ENCODE results near the gene TPM4.
"Not testable (repeated sequence)": the region's sequence is repeated elsewhere in the genome, so short reads cannot be mapped to it uniquely, and the experiment has no call there.

TPM4 gene

GRCh38 chr19:16118489-16119033, 42.3 kb downstream of the TPM4 start:
- Histone ChIP-seq H3K27ac (ENCODE audit: low read depth, low read length) (peak overlapping the region; percentile 94), H4K20me1 (ENCODE audit: control insufficient read depth, insufficient read depth, low read depth, low read length) (no peaks in the 10 kb centered on the region; the same call in 1 of the 2 replicates), H3F3A (ENCODE audit: control insufficient read depth, insufficient read depth) (peaks cover 17% of the 10 kb centered on the region), H3K27me3 (ENCODE audit: control insufficient read depth, low read length) (no peaks in the 10 kb centered on the region), H3K36me3 (ENCODE audit: control insufficient read depth, low read length) (peaks cover 80% of the 10 kb centered on the region), H3K9me3 (ENCODE audit: control insufficient read depth, insufficient read depth, low read length) (no peaks in the 10 kb centered on the region), H3K79me2 (ENCODE audit: control insufficient read depth, low read length) (peaks cover 77% of the 10 kb centered on the region), H3K4me1 (ENCODE audit: control insufficient read depth, low read length) (peaks cover 63% of the 10 kb centered on the region), H3K4me2 (ENCODE audit: low read length) (peak overlapping the region; percentile 89), H3K4me3 (ENCODE audit: low read length) (peak overlapping the region; percentile 68), H3K9me2 (replicated peaks; ENCODE audit: control insufficient read depth, low read length) (no peaks in the 10 kb centered on the region)
- no peak for TF ChIP-seq CTCF (IDR thresholded peaks at IDR 0.05; ENCODE audit: low read depth, low read length, poor library complexity, severe bottlenecking)
- no peak for TF ChIP-seq EZH2phosphoT487 (IDR thresholded peaks at IDR 0.05; ENCODE audit: borderline replicate concordance, low read length)

- not testable (repeated sequence) for H3K9me2 ChIP-seq (replicated peaks; ENCODE audit: control insufficient read depth, low read length); H3K9me3 ChIP-seq (ENCODE audit: control insufficient read depth, insufficient read depth, low read length); H3K27me3 ChIP-seq (ENCODE audit: control insufficient read depth, low read length); H4K20me1 ChIP-seq (ENCODE audit: control insufficient read depth, insufficient read depth, low read depth, low read length)
- H3K79me2 ChIP-seq (ENCODE audit: control insufficient read depth, low read length) = peaks cover 73% of the 10 kb centered on the region
- peaks cover 13% of the 10 kb centered on the region for H3F3A ChIP-seq (ENCODE audit: control insufficient read depth, insufficient read depth)
- peak overlapping the region; percentile 89 for H3K4me2 ChIP-seq (ENCODE audit: low read length)
- H3K27ac ChIP-seq (ENCODE audit: low read depth, low read length) = peak overlapping the region; percentile 94
- peaks cover 58% of the 10 kb centered on the region for H3K4me1 ChIP-seq (ENCODE audit: control insufficient read depth, low read length)
- peak overlapping the region; percentile 68 for H3K4me3 ChIP-seq (ENCODE audit: low read length)
- H3K36me3 ChIP-seq (ENCODE audit: control insufficient read depth, low read length) = peaks cover 84% of the 10 kb centered on the region
Observed at GRCh38 chr19:16119075-16119857, 43.0 kb downstream of the TPM4 start.

GRCh38 chr19:16121141-16121540, 44.8 kb downstream of the TPM4 start:
- Histone ChIP-seq H4K20me1 (ENCODE audit: control insufficient read depth, insufficient read depth, low read depth, low read length) (no peaks in the 10 kb centered on the region), H3K27me3 (ENCODE audit: control insufficient read depth, low read length) (no peaks in the 10 kb centered on the region), H3K4me1 (ENCODE audit: control insufficient read depth, low read length) (peaks cover 41% of the 10 kb centered on the region), H3K9me2 (replicated peaks; ENCODE audit: control insufficient read depth, low read length) (no peaks in the 10 kb centered on the region), H3K36me3 (ENCODE audit: control insufficient read depth, low read length) (peaks cover 87% of the 10 kb centered on the region), H3F3A (ENCODE audit: control insufficient read depth, insufficient read depth) (peaks cover 13% of the 10 kb centered on the region), H3K4me2 (ENCODE audit: low read length) (no peak overlapping the region), H3K79me2 (ENCODE audit: control insufficient read depth, low read length) (peaks cover 55% of the 10 kb centered on the region), H3K27ac (ENCODE audit: low read depth, low read length) (no peak overlapping the region), H3K4me3 (ENCODE audit: low read length) (no peak overlapping the region), H3K9me3 (ENCODE audit: control insufficient read depth, insufficient read depth, low read length) (no peaks in the 10 kb centered on the region)
- TF ChIP-seq CTCF (IDR thresholded peaks at IDR 0.05; ENCODE audit: low read depth, low read length, poor library complexity, severe bottlenecking) (no peak), EZH2phosphoT487 (IDR thresholded peaks at IDR 0.05; ENCODE audit: borderline replicate concordance, low read length) (no peak)

- H3K27ac ChIP-seq (ENCODE audit: low read depth, low read length) = no peak overlapping the region
- H3K4me3 ChIP-seq (ENCODE audit: low read length) = no peak overlapping the region
- no peaks in the 10 kb centered on the region for H3K9me3 ChIP-seq (ENCODE audit: control insufficient read depth, insufficient read depth, low read length)
- H3K4me1 ChIP-seq (ENCODE audit: control insufficient read depth, low read length) = peaks cover 33% of the 10 kb centered on the region
- H4K20me1 ChIP-seq (ENCODE audit: control insufficient read depth, insufficient read depth, low read depth, low read length) = no peaks in the 10 kb centered on the region
- TF ChIP-seq CTCF (IDR thresholded peaks at IDR 0.05; ENCODE audit: low read depth, low read length, poor library complexity, severe bottlenecking) (no peak), EZH2phosphoT487 (IDR thresholded peaks at IDR 0.05; ENCODE audit: borderline replicate concordance, low read length) (no peak)
- H3K36me3 ChIP-seq (ENCODE audit: control insufficient read depth, low read length) = peaks cover 91% of the 10 kb centered on the region
- H3K4me2 ChIP-seq (ENCODE audit: low read length) = no peak overlapping the region
- H3F3A ChIP-seq (ENCODE audit: control insufficient read depth, insufficient read depth) = peaks cover 13% of the 10 kb centered on the region
- H3K79me2 ChIP-seq (ENCODE audit: control insufficient read depth, low read length) = peaks cover 47% of the 10 kb centered on the region
- H3K9me2 ChIP-seq (replicated peaks; ENCODE audit: control insufficient read depth, low read length) = no peaks in the 10 kb centered on the region
- H3K27me3 ChIP-seq (ENCODE audit: control insufficient read depth, low read length) = no peaks in the 10 kb centered on the region
Observed at GRCh38 chr19:16121967-16122366, 45.7 kb downstream of the TPM4 start.
